NB4 (cell line): ENCODE measurements around the gene LMO1.

Experiments
- CTCF ChIP-seq: IDR thresholded peaks from one replicate; pipeline ENCODE4 v1.5.1; 2012; ENCODE audit warnings: low read depth, low read length
- MYC ChIP-seq: IDR thresholded peaks from 2 replicates; pipeline ENCODE4 v1.6.1; 2011; ENCODE audit warnings: low read depth, low read length

- TF ChIP-seq CTCF (no peak), MYC (no peak)
These were observed 45.8 kb downstream of the LMO1 start for GRCh38 chr11:8217926-8218325.
